GM23248 (cell line): Measurements from ENCODE around the gene PADI3. TPM values are rescaled to one million over a fixed set of nuclear protein-coding genes. Genes with fewer than 3 reads are reported as not detected.

Source experiments
- DNase-seq: peaks from one replicate; pipeline ENCODE4 v3.0.0-alpha.2; 2015
- H2AFZ ChIP-seq: fragments of 200-600 bp; sonication (generic); 2 replicates; pipeline ENCODE4 v1.6.1; 2016; ENCODE audit warnings: antibody characterized with exemption
- H3F3A ChIP-seq: fragments of 200-600 bp; sonication (generic); 2 replicates; pipeline ENCODE4 v1.6.1; 2016; ENCODE audit warnings: mild to moderate bottlenecking, antibody characterized with exemption, mixed run types; ENCODE audit not compliant: insufficient read depth
- H3K27ac ChIP-seq: fragments of 200-600 bp; sonication (generic); 2 replicates; pipeline ENCODE4 v1.5.1; 2016; ENCODE audit warnings: mild to moderate bottlenecking
- H3K27me3 ChIP-seq: fragments of 200-600 bp; sonication (generic); replicated peaks from 2 replicates; pipeline ENCODE4 v1.6.1; 2016; ENCODE audit warnings: mild to moderate bottlenecking; ENCODE audit not compliant: insufficient read depth
- H3K36me3 ChIP-seq: fragments of 200-600 bp; sonication (generic); 2 replicates; pipeline ENCODE4 v1.6.1; 2016; ENCODE audit warnings: low read depth, mild to moderate bottlenecking
- H3K4me1 ChIP-seq: fragments of 200-600 bp; sonication (generic); 2 replicates; pipeline ENCODE4 v1.6.1; 2016; ENCODE audit warnings: mild to moderate bottlenecking; ENCODE audit not compliant: insufficient read depth
- H3K4me2 ChIP-seq: fragments of 200-600 bp; sonication (generic); one replicate; pipeline ENCODE4 v1.6.1; 2016; ENCODE audit warnings: mild to moderate bottlenecking; ENCODE audit not compliant: unreplicated experiment
- H3K4me3 ChIP-seq: fragments of 200-600 bp; sonication (generic); 2 replicates; pipeline ENCODE4 v1.5.1; 2016; ENCODE audit warnings: mild to moderate bottlenecking
- H3K79me2 ChIP-seq: fragments of 200-600 bp; sonication (generic); 2 replicates; pipeline ENCODE4 v1.6.1; 2016; ENCODE audit warnings: mild to moderate bottlenecking; ENCODE audit not compliant: insufficient read depth
- H3K9ac ChIP-seq: fragments of 200-600 bp; sonication (generic); 2 replicates; pipeline ENCODE4 v1.6.1; 2016; ENCODE audit warnings: mild to moderate bottlenecking
- H3K9me2 ChIP-seq: fragments of 200-600 bp; sonication (generic); 2 replicates; pipeline ENCODE4 v1.6.1; 2016; ENCODE audit warnings: mixed run types, mild to moderate bottlenecking, moderate library complexity; ENCODE audit not compliant: insufficient read depth
- H3K9me3 ChIP-seq: fragments of 200-600 bp; sonication (generic); one replicate; pipeline ENCODE4 v1.6.1; 2017; ENCODE audit warnings: low read depth
- H4K20me1 ChIP-seq: fragments of 200-600 bp; sonication (generic); 2 replicates; pipeline ENCODE4 v1.6.0; 2016; ENCODE audit not compliant: insufficient read depth
- EZH2 ChIP-seq: fragments of 200-600 bp; sonication (generic); IDR thresholded peaks from 2 replicates; pipeline ENCODE4 v1.6.1; 2018; ENCODE audit warnings: antibody characterized with exemption, mild to moderate bottlenecking; ENCODE audit not compliant: insufficient read depth, poor library complexity, severe bottlenecking
- EZH2phosphoT487 ChIP-seq: fragments of 200-600 bp; sonication (generic); IDR thresholded peaks from 2 replicates; pipeline ENCODE4 v1.6.1; 2018; ENCODE audit warnings: antibody characterized with exemption, moderate library complexity, mild to moderate bottlenecking, low read depth; ENCODE audit not compliant: insufficient read depth
- WGBS, 2 experiments: methylation state at CpG; one replicate each; pipeline ENCODE4 v1.1.6; 2015 to 2017; ENCODE audit warnings: low lambda C conversion rate in 2 of 2, low coverage in 1 of 2; ENCODE audit errors: missing lambda C conversion rate in 2 of 2; 5-methylcytosine and 5-hydroxymethylcytosine counted together
- in situ Hi-C: fragments of 300-500 bp; cut with MboI; formaldehyde crosslinking; loops from 2 replicates; pipeline ENCODE4 v1.15.0; 2020
- polyA plus RNA-seq: library from polyadenylated mRNA; unstranded; fragments of >200 nt; fragmentation: Nextera tagmentation; extraction: Ambion mirVana; gene quantifications from 2 replicates; pipeline ENCODE4 v1.2.1, GENCODE V29; 2016
- total RNA-seq: library from RNA; depleted of rRNA; stranded (reverse); fragments of >200 nt; shearing (Covaris generic); gene quantifications from 2 replicates; pipeline ENCODE4 v1.2.3, GENCODE V29; 2014

Gene PADI3
- total and polyA plus RNA-seq, 2 experiments from 2014 or later, result not detected

DNA sequence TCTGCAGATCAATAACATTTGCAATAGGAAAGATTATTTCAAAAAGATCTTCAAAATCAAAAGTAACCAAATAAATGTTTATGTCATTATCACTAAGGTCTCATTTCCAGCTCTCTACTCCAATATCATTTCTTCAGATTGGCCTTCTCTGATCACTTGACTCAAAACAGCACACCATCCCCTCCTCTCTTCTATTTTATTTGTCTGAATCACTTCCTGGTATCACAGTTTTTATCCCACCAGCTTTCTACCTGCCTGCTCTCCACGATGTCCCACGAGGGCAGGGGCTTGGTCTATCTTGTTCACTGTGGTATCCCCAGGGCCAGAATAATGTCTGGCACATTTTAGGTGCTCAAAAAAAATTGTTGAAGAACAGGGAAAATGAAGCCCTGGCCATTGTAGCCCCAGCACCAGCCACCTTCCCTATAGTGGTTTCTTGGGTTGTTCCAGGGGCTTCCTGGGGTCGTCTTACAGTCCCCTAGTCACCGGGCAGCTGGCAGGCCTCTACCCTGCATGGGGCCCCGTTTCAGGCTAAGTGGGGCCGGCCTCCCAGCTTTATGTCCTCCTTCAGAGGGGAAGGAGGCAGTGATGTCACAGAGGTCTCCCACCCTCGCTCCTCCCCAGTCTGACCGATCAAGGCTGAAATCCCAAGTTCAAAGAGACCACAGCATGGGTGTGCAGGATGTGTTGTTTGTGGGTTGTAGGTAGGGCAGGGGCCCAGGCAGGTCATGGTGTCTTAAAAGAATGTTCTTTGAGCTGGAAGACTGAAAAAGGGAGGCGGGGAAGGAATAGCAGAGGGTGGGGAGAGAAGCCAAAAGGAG is 47.5 kb upstream of the PADI3 start:
- Histone ChIP-seq H4K20me1 (no peaks in the 10 kb centered on the region), H3K4me1 (0 out of 2 replicates have a peak, but pooled peaks cover 7% of the 10 kb centered on the region), H3K9ac (no peak overlapping the region), H3K27me3 (no peaks in the 10 kb centered on the region), H3K4me2 (no peak overlapping the region), H3K27ac (no peak overlapping the region), H3K9me2 (no peaks in the 10 kb centered on the region), H3K36me3 (no peaks in the 10 kb centered on the region), H3K79me2 (no peaks in the 10 kb centered on the region), H2AFZ (no peak overlapping the region), H3F3A (no peaks in the 10 kb centered on the region), H3K9me3 (no peaks in the 10 kb centered on the region), H3K4me3 (no peak overlapping the region)
- WGBS, 2 experiments, result 54 to 64% methylated on average over 9 of the region's 9 CpGs
- TF ChIP-seq EZH2phosphoT487, result no peak
- TF ChIP-seq EZH2, result no peak
- no peak for DNase-seq
- in situ Hi-C loops, result no loop called here

DNA sequence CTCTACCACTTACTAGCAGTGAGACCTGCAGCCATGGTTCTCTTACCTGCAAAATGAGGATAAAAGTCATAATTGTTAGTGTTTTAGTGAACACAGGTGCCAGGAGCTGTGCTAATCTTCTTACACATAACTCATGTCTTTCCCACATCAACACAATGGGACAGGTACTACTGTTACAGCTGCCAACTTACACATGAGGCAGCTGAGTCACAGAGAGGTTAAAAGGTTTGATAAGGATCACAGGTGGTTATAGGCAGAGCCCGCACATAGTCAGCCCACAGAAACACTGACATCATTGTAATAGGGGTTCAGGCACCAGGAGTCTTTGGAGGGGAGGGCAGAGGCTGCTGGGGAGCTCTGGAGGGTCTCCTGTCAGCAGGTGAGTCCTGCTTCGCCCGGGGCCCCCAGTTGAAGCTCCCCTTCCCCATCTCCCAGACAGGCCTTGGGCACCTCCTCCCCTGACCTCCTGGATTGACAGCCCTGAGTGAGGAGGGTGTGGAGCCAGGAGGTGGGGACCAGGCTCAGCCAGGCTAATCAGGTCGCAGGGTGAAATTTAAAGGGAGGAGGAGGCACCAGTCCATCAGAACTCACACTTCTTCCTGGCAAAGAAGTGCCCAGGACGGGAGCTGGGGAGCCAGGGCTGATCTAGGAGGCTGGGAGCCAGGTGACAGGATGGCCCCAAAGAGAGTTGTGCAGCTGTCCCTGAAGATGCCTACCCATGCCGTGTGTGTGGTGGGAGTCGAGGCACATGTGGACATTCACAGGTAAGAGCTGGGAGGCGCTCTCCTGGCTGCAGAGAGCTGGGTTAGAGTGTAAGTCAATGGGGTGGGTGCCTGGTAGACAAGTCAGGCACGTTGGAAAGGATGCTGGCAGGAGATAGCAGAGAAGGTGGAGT is 44.1 kb upstream of the PADI3 start, which contains the start of gene PADI1:
Gene PADI1, plus strand, starts transcription at position 583 of the 895 bp plus-strand sequence. Its CDS starts 90 bp downstream, at position 673.
- H3K36me3 ChIP-seq, result no peaks in the 10 kb centered on the region
- H2AFZ ChIP-seq, result no peak within 1 kb of the TSS
- no peaks in the 10 kb centered on the region for H3K79me2 ChIP-seq
- H3K4me1 ChIP-seq, result peaks cover 6% of the 10 kb centered on the region; the same call in 1 of the 2 replicates
- in situ Hi-C loops, result no loop called here
- no peak within 1 kb of the TSS for H3K9ac ChIP-seq
- DNase-seq, result no peak
- no peak within 1 kb of the TSS for H3K27ac ChIP-seq
- H4K20me1 ChIP-seq, result no peaks in the 10 kb centered on the region
- no peak within 1 kb of the TSS for H3K4me3 ChIP-seq
- TF ChIP-seq EZH2, result no peak
- TF ChIP-seq EZH2phosphoT487, result no peak
- H3F3A ChIP-seq, result no peaks in the 10 kb centered on the region
- H3K9me3 ChIP-seq, result no peaks in the 10 kb centered on the region
- H3K4me2 ChIP-seq, result no peak within 1 kb of the TSS
- H3K27me3 ChIP-seq, result no peaks in the 10 kb centered on the region
- 68 to 70% methylated on average over 9 of the region's 9 CpGs for WGBS, 2 experiments
- H3K9me2 ChIP-seq, result no peaks in the 10 kb centered on the region

- in situ Hi-C loops, result no loop called here
- no peaks in the 10 kb centered on the region for H3K9me3 ChIP-seq
- no peak overlapping the region for H3K27ac ChIP-seq
- TF ChIP-seq EZH2phosphoT487 (no peak), EZH2 (no peak)
- H3K9me2 ChIP-seq, result no peaks in the 10 kb centered on the region
- 88 to 90% methylated on average over 7 of the region's 7 CpGs for WGBS, 2 experiments
- H3K27me3 ChIP-seq, result no peaks in the 10 kb centered on the region
- no peaks in the 10 kb centered on the region for H3K36me3 ChIP-seq
- no peak overlapping the region for H3K4me2 ChIP-seq
- DNase-seq, result no peak
- H3F3A ChIP-seq, result no peaks in the 10 kb centered on the region
- H4K20me1 ChIP-seq, result no peaks in the 10 kb centered on the region
- no peak overlapping the region for H3K9ac ChIP-seq
- no peaks in the 10 kb centered on the region for H3K79me2 ChIP-seq
- peaks cover 6% of the 10 kb centered on the region; the same call in 1 of the 2 replicates for H3K4me1 ChIP-seq
- no peak overlapping the region for H3K4me3 ChIP-seq
- H2AFZ ChIP-seq, result no peak overlapping the region
These were observed 43.2 kb upstream of the PADI3 start for GRCh38 chr1:17205652-17206051.

GRCh38 chr1:17206196-17206595 is 42.7 kb upstream of the PADI3 start:
- WGBS, 2 experiments, result 21 to 31% methylated on average over 4 of the region's 4 CpGs
- TF ChIP-seq EZH2, result no peak
- TF ChIP-seq EZH2phosphoT487, result no peak
- no peak overlapping the region for H3K4me2 ChIP-seq
- peaks cover 6% of the 10 kb centered on the region; the same call in 1 of the 2 replicates for H3K4me1 ChIP-seq
- no peak overlapping the region for H3K9ac ChIP-seq
- no peaks in the 10 kb centered on the region for H4K20me1 ChIP-seq
- no peaks in the 10 kb centered on the region for H3K27me3 ChIP-seq
- H3K79me2 ChIP-seq, result no peaks in the 10 kb centered on the region
- H3K9me2 ChIP-seq, result no peaks in the 10 kb centered on the region
- H3K36me3 ChIP-seq, result no peaks in the 10 kb centered on the region
- in situ Hi-C loops, result no loop called here
- H3F3A ChIP-seq, result no peaks in the 10 kb centered on the region
- H3K9me3 ChIP-seq, result no peaks in the 10 kb centered on the region
- DNase-seq, result no peak
- H2AFZ ChIP-seq, result no peak overlapping the region
- H3K27ac ChIP-seq, result no peak overlapping the region
- no peak overlapping the region for H3K4me3 ChIP-seq
